ENCODE results near the gene SMARCE1.

SMARCE1 gene

DNA sequence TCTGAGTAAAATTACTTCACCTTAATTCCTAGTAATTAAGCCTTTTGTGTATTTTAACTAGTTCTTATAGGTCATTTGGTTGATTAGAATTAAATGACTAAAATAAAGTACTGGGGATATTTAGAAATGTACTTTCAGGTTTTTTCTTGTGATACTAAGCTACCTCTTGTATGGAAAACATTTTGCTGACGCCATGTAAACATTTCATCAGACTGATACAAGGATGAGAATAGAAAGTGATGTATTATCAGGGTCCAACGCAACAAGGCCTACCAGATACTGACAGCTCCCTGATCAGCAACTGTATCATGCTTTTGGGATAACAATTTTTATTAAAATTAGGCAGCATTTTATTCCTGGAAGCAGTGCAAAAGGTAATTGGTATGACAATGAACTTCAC is 1.7 kb downstream of the SMARCE1 start:
- no peak for DNase-seq (ENCODE audit: low read depth)

- DNase-seq (ENCODE audit: low read depth) = no peak
Measured at GRCh38 chr17:40645291-40645690, 2.3 kb downstream of the SMARCE1 start.

- no peak for DNase-seq (ENCODE audit: low read depth)
Measured at GRCh38 chr17:40637931-40638330, 9.7 kb downstream of the SMARCE1 start.

GRCh38 chr17:40633871-40634270 is 13.7 kb downstream of the SMARCE1 start:
- no peak for DNase-seq (ENCODE audit: low read depth)

GRCh38 chr17:40632216-40632615 is 15.4 kb downstream of the SMARCE1 start:
- no peak for DNase-seq (ENCODE audit: low read depth)

DNA sequence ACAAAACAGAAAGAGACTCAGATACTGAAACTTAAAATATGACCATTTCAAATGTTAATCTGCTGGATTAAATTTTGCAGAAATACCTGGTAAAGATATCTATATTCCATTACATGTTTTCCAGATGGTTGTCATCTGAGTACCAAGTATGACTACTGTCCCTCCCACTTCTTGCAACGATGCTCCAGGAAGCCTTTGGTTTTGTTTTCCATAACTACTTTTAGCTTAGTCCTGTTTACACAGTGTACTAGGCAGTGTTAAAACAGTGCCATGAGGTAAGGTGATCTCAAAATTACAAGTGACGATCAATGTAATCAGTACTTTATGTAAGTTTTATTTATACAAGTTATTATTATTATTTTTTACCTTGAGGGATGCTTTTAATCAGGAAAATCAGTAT is 17.8 kb downstream of the SMARCE1 start:
- DNase-seq (ENCODE audit: low read depth) = no peak

DNA sequence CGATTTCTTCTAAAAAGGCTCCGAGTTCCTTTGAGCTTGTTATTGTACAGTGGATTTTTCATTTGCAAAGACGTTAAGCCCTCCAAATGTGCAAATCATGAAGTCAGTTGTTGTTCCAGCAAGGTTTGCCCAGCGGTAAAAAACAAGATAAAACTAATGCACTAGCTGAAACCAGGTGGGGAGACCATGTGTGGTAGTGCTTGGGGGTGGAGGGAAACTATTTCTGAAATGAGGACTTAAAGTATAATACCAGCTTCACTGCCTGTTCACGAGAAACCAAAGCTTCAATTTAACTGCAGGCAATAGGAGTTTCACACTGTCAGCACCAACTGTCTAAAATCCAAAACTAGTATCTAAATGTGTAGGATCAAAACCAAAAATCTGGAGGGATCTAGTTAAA is 22.3 kb downstream of the SMARCE1 start:
- DNase-seq (ENCODE audit: low read depth) = no peak

GRCh38 chr17:40623419-40624210 is 24.0 kb downstream of the SMARCE1 start:
- DNase-seq (ENCODE audit: low read depth) = no peak

DNA sequence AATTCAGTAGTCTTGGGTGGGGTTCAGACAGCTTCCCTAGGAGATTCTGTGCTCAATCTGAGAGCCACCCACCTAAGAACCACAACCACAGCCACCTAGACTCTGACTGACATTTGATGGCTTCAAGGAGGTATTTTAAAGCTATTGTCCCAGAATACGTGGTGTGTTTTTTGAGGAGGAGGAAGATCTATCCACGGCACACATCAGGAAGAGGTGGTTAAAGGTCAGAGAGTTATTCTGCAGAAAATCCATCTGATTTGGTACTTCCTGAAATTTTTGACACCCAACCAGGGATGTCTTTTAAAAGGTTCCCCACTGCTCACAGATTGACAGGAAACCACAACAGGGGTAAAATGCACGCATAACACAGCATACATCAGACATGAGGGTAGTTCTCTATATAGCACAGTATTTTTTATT is 25.1 kb downstream of the SMARCE1 start:
- DNase-seq (ENCODE audit: low read depth) = no peak

DNA sequence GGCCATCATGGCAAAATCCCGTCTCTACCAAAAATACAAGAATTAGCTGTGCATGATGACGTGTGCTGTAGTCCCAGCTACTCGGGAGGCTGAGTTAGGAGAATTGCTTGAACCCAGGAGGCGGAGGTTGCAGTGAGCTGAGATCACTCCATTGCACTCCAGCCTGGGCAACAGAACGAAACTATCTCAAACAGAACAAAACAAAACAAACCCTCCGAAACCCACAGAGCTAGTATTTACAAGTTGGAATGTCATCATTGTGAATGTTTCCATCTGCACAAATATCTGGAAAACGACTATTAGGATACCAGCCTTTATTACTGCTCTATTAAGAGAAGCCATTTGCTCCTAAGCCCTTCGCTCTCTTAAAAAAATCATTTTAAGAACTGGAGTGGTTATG is 26.0 kb downstream of the SMARCE1 start:
- no peak for DNase-seq (ENCODE audit: low read depth)

DNA sequence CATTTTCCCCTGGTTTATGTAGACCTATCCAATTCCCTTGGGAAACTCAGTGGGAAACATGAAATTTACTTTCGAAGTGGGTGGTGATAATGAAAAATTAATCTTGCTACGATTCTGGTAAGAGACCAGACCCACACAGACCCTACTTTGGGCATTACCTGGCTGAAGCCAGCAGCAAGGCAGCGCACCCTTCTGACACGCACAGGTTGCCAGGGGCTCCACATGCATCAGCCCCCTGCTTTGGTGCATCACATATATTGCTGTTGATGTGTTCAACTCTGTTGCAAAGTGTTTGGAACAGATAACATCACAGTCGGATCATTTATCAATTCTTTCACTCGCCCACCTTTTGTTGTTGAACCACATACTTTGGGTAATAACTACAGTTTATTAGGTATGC is 26.6 kb downstream of the SMARCE1 start:
- DNase-seq (ENCODE audit: low read depth) = no peak

GRCh38 chr17:40618754-40619625 is 28.6 kb downstream of the SMARCE1 start:
- DNase-seq (ENCODE audit: low read depth) = no peak

DNA sequence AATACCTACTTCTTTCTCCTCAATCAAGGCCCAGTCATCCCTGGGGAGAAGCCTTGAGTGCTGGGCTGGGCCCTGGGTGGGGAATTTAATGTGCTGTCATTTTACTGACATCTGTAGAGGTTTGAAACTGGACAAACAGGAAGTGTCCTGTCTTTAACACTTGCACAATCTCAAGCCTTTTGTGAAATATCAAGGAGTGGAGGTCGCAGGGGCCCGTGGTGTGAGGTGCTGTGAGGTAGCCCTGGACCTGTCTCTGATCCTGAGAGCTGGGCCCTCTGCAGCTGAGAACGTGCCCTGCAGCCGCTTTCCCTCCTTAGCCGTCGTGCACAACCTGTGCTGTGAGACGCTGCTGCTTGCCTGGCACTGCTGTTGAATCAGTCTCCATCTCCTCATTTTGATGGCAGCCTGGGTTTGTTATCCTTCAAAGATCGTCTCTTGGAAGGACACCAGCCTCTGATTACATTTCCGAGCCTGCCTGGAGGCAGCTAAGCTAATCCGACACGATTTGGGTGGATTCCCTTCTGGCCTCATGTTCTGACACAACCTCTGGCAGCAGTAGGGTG is 29.9 kb downstream of the SMARCE1 start:
- no peak for DNase-seq (ENCODE audit: low read depth)

DNA sequence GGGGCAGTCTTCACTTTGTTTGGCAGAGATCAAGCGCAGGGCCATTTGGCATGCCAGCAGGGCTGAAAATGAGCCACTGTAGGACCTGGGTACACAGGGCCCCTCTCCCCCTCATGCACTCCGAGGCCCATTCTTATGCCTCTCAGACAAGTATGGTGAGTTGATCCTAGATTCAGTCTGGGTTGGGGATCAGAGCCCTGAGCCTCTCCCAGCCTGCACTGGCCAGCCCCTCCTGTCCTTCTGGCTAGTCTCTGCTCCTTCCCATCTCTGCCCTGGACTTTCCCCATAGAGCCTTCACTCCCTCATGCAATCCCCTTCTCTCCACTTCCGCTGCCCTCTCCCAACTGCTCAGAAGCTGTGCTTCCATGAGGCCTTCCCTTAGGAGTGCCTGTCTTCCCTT is 31.0 kb downstream of the SMARCE1 start:
- no peak for DNase-seq (ENCODE audit: low read depth)

- DNase-seq (ENCODE audit: low read depth) = no peak
Measured at GRCh38 chr17:40615841-40616476, 31.7 kb downstream of the SMARCE1 start.

DNA sequence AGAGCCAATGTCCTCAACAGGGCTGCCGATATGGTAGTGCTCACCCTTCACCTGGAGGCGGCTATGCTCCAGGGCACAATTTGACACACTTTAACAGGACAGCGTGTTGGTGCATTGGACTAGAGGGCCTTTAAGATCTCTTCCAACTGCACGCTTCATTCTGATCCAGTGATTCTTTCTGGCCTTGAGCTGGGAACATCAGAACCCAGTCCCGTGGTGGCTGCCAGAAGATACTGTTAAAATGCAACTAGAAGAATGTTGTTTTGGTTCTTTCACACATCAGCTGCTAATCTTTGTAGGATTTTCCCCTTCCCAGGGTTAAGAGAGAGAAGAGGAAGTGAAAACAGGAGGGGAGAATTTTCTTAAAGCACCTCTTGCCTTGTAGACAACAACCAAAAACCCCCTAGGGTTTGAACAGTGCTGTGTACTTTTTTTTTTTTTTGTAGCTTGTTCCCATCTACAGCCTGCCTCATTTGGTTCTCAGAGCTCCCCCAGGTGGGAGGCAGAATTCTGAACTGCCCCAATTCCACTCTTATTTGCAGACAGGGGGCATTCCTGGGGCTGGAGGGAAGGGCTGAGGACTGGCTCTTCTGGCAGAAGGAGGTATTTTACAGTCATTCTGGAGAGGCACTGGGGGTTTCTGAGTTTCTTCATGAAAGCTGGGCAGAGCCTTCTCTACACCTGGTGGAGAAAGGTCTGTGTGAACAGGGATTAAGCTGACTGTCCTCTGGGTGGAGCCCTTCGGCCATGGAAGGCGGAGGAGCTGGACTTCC is 32.4 kb downstream of the SMARCE1 start:
- DNase-seq (ENCODE audit: low read depth) = no peak

GRCh38 chr17:40614431-40615067 is 33.1 kb downstream of the SMARCE1 start:
- DNase-seq (ENCODE audit: low read depth) = no peak

- DNase-seq (ENCODE audit: low read depth) = no peak
Measured at GRCh38 chr17:40613467-40614154, 34.0 kb downstream of the SMARCE1 start.

DNA sequence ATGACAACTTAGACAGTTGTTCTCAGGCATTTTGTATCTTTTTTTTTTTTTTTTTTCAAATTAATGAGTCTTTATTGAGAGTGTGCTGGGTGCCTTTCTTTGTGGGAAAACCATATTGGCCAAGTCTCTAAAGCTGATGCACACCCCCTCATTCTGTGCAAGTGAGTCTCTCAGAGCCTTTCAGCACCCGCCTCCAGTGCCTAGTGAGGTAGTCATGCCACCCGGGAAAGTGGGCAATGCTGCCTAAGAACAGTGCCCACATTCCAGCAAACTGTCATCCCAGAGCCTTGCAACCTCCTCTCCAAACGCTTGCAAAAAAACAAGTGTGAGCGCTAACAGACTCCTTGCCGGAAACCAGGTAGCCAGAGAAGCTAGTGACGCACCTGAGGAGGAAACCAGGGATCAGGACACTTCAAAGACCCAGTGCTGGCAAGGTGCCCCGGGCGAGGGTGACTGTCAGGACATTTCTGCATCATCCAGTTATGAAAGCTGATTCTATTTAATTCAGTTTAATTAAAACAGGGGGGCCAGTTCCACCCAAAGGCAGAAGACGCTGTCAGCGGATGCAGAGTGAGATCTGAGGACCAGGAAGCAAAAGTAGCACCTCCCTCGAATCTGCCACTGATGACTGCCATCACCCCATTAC is 34.9 kb downstream of the SMARCE1 start:
- no peak for DNase-seq (ENCODE audit: low read depth)

DNA sequence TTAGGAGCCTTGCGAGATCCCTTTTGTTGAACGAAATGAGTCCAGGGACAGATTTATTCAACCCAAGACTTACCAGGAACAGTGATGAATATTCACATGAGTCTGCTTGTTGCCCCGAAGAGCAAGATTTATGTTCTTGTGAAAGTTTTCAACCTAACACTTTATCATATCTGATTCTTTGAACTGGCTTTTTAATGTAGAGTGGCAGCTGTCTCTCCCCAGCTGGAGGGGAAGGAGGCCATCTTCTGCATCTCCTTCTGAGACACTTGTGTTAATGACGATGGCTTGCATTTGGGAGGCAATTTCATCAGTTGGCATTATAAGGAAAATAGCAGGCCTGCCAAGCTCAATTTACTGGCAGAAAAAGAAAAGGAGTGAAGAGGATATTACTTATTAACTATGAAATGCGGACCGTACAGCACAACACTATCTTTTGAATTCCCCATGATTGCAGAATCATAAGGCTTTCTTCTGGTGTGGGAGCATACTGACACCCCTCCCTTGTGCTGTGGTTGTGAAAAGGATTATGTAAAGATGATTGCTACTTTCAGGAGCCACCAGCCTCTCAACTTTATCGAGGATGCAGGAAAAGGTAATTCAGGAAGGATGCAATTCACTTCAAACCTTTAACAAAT is 35.7 kb downstream of the SMARCE1 start:
- DNase-seq (ENCODE audit: low read depth) = no peak

Data from HS-5 (cell line).